A549 (cell line): ENCODE results near the gene HNF4A. TPM values are rescaled to one million over a fixed set of nuclear protein-coding genes. Genes with fewer than 3 reads are reported as not detected.

Experiments used
- ATAC-seq, 2 experiments: fragments of 200-7000 bp in 1 of 2; fragments of >200 bp in 1 of 2; cut with Nextera tagmentation in 1 of 2; cut with Tn5 transposase in 1 of 2; 3 replicates each; pipeline versions ENCODE4 v1.8.0 to v1.9.1; 2018 to 2020; ENCODE audit warnings: mild to moderate bottlenecking in 1 of 2, moderate library complexity in 1 of 2
- CTCF ChIA-PET: fragments of 300-600 bp; sonication (Branson Sonifier 250); formaldehyde crosslinking; extraction: SDS; loops from one replicate; lab custom pipeline; 2021; ENCODE audit warnings: antibody characterized with exemption, inconsistent platforms; lab: Yijun Ruan, JAX
- POLR2A ChIA-PET: fragments of 350-600 bp; formaldehyde crosslinking; extraction: SDS; loops from one replicate; lab custom pipeline; 2021; ENCODE audit warnings: antibody characterized with exemption, inconsistent platforms; lab: Yijun Ruan, JAX
- DNase-seq, 2 experiments: peaks; one replicate each; pipeline versions ENCODE4 v3.0.0 to v3.0.0-alpha.2; 2011 to 2016; ENCODE audit warnings: low read depth in 1 of 2, low spot score in 1 of 2
- FAIRE-seq: peaks from 2 replicates; lab custom pipeline; 2011; peaks lifted over from hg19 to GRCh38; lab: Jason Lieb, UNC
- H3K27ac ChIP-seq, 2 experiments: fragments of >200 bp; sonication (Bioruptor Twin); formaldehyde crosslinking; 3 replicates each; pipeline ENCODE4 v1.5.1; 2016 to 2017
- H3K4me1 ChIP-seq: fragments of >200 bp; sonication (Bioruptor Twin); formaldehyde crosslinking; 3 replicates; pipeline ENCODE4 v1.6.1; 2016
- H3K4me2 ChIP-seq: fragments of >200 bp; sonication (Bioruptor Twin); formaldehyde crosslinking; 3 replicates; pipeline ENCODE4 v1.6.1; 2016
- H3K4me3 ChIP-seq: fragments of >200 bp; sonication (Bioruptor Twin); formaldehyde crosslinking; 3 replicates; pipeline ENCODE4 v1.5.1; 2016
- H3K9me3 ChIP-seq: fragments of >200 bp; sonication (Bioruptor Twin); formaldehyde crosslinking; 3 replicates; pipeline ENCODE4 v1.6.1; 2016
- BHLHE40 ChIP-seq: IDR thresholded peaks from 2 replicates; pipeline ENCODE4 v1.6.1; 2012; ENCODE audit warnings: low read depth, low read length, inconsistent platforms
- CBX2 ChIP-seq: fragments of 200-600 bp; sonication (generic); IDR thresholded peaks from 2 replicates; pipeline ENCODE4 v1.6.1; 2016; ENCODE audit warnings: low read depth, mild to moderate bottlenecking, borderline replicate concordance
- CBX8 ChIP-seq: fragments of 200-600 bp; sonication (generic); IDR thresholded peaks from 2 replicates; pipeline ENCODE4 v1.6.1; 2016
- CEBPB ChIP-seq, 2 experiments: fragments of >200 bp in 1 of 2; sonication (Bioruptor Twin) in 1 of 2; formaldehyde crosslinking in 1 of 2; IDR thresholded peaks; 2 replicates each; pipeline ENCODE4 v1.6.1; 2012 to 2016
- EHMT2 ChIP-seq: fragments of 200-600 bp; sonication (generic); IDR thresholded peaks from 2 replicates; pipeline ENCODE4 v1.6.1; 2016; ENCODE audit warnings: antibody characterized with exemption, low read depth, mild to moderate bottlenecking, moderate library complexity
- EP300 ChIP-seq, 2 experiments: fragments of >200 bp; sonication (Bioruptor Twin); formaldehyde crosslinking; IDR thresholded peaks; 2 replicates in 1 of 2; 3 replicates in 1 of 2; pipeline ENCODE4 v1.6.1; 2016 to 2017
- ESRRA ChIP-seq: fragments of 150-350 bp; IDR thresholded peaks from 2 replicates; pipeline ENCODE4 v1.6.1; 2014; ENCODE audit warnings: mild to moderate bottlenecking, low read length, borderline replicate concordance
- FOSB ChIP-seq: fragments of 250-450 bp; sonication (Bioruptor Pico); IDR thresholded peaks from 2 replicates; pipeline ENCODE4 v1.5.0; 2020; ENCODE audit warnings: mild to moderate bottlenecking, moderate library complexity
- HDAC2 ChIP-seq: fragments of 200-600 bp; sonication (generic); IDR thresholded peaks from 2 replicates; pipeline ENCODE4 v1.6.1; 2016
- HES2 ChIP-seq: fragments of >200 bp; sonication (Bioruptor Twin); formaldehyde crosslinking; IDR thresholded peaks from 2 replicates; pipeline ENCODE4 v1.6.1; 2016
- HEYL ChIP-seq: fragments of 250-450 bp; sonication (Bioruptor Pico); IDR thresholded peaks from 2 replicates; pipeline ENCODE4 v1.8.0; 2021; ENCODE audit warnings: mild to moderate bottlenecking, moderate library complexity
- HOXB13 ChIP-seq: fragments of 250-450 bp; sonication (Bioruptor Pico); IDR thresholded peaks from 2 replicates; pipeline ENCODE4 v1.5.0; 2020; ENCODE audit warnings: low read depth, mild to moderate bottlenecking, moderate library complexity
- HOXB5 ChIP-seq: fragments of 250-450 bp; sonication (Bioruptor Pico); IDR thresholded peaks from 2 replicates; pipeline ENCODE4 v1.5.0; 2020; ENCODE audit warnings: mild to moderate bottlenecking, moderate library complexity
- JUN ChIP-seq, 2 experiments: fragments of >200 bp; sonication (Bioruptor Twin); formaldehyde crosslinking; IDR thresholded peaks; 2 replicates in 1 of 2; 3 replicates in 1 of 2; pipeline ENCODE4 v1.6.1; 2016 to 2017
- MAFK ChIP-seq: fragments of 450-650 bp; IDR thresholded peaks from 2 replicates; pipeline ENCODE4 v1.6.1; 2014; ENCODE audit not compliant: partially characterized antibody
- NFE2L2 ChIP-seq: fragments of 150-350 bp; conservative IDR thresholded peaks from 2 replicates; pipeline ENCODE4 v1.6.1; 2014; ENCODE audit warnings: low read length
- NPAS2 ChIP-seq: fragments of 250-450 bp; sonication (Bioruptor Pico); IDR thresholded peaks from 2 replicates; pipeline ENCODE4 v1.8.0; 2022; ENCODE audit warnings: mild to moderate bottlenecking, moderate library complexity, borderline replicate concordance
- NR3C1 ChIP-seq: fragments of >200 bp; sonication (Bioruptor Twin); formaldehyde crosslinking; IDR thresholded peaks from 3 replicates; pipeline ENCODE4 v1.6.1; 2017
- PBX3 ChIP-seq: IDR thresholded peaks from 2 replicates; pipeline ENCODE4 v1.6.1; 2012
- PHF8 ChIP-seq: fragments of 200-600 bp; sonication (generic); IDR thresholded peaks from 2 replicates; pipeline ENCODE4 v1.6.1; 2016; ENCODE audit warnings: low read depth, mild to moderate bottlenecking, antibody characterized with exemption, moderate library complexity, borderline replicate concordance
- RARB ChIP-seq: fragments of 250-450 bp; sonication (Bioruptor Pico); IDR thresholded peaks from 2 replicates; pipeline ENCODE4 v1.8.0; 2021; ENCODE audit warnings: mild to moderate bottlenecking, moderate library complexity
- REST ChIP-seq: fragments of 200-600 bp; sonication (generic); IDR thresholded peaks from 2 replicates; pipeline ENCODE4 v1.6.1; 2016; ENCODE audit warnings: antibody characterized with exemption, mild to moderate bottlenecking, moderate library complexity
- RFX5 ChIP-seq: fragments of 450-650 bp; IDR thresholded peaks from 2 replicates; pipeline ENCODE4 v1.7.1; 2014; ENCODE audit warnings: antibody characterized with exemption, mild to moderate bottlenecking, moderate library complexity
- RNF2 ChIP-seq: fragments of 200-600 bp; sonication (generic); IDR thresholded peaks from 2 replicates; pipeline ENCODE4 v1.6.1; 2016; ENCODE audit warnings: low read depth, mild to moderate bottlenecking, antibody characterized with exemption, moderate library complexity, borderline replicate concordance
- SMC3 ChIP-seq: fragments of >200 bp; sonication (Bioruptor Twin); formaldehyde crosslinking; IDR thresholded peaks from 3 replicates; pipeline ENCODE4 v1.6.1; 2018; ENCODE audit warnings: inconsistent platforms
- SREBF2 ChIP-seq: fragments of 450-650 bp; IDR thresholded peaks from 2 replicates; pipeline ENCODE4 v1.6.1; 2014; ENCODE audit warnings: mild to moderate bottlenecking, moderate library complexity
- ZFP36 ChIP-seq: fragments of 450-650 bp; IDR thresholded peaks from 2 replicates; pipeline ENCODE4 v1.6.1; 2014; ENCODE audit warnings: borderline replicate concordance; ENCODE audit not compliant: partially characterized antibody
- whole genome bisulfite sequencing: methylation state at CpG from one replicate; pipeline ENCODE4 v1.1.6; 2017; ENCODE audit errors: missing lambda C conversion rate; 5-methylcytosine and 5-hydroxymethylcytosine counted together
- polyA plus RNA-seq, 4 experiments: library from polyadenylated mRNA; depleted of rRNA in 3 of 4; stranded (reverse); fragments of >200 nt; fragmentation: RNase III in 1 of 4; extraction: RNeasy Plus Mini Kit Qiagen cat#74134 plus additional on column Dnase treatment in 1 of 4; gene quantifications; 2 replicates in 3 of 4; 3 replicates in 1 of 4; pipeline ENCODE4 v1.2.3, GENCODE V29; 2011 to 2017

The HNF4A gene
- polyA plus RNA-seq, 2 of the 4 experiments (the other 2 are of a cell fraction), result 20.0 to 26.2 TPM

GRCh38 chr20:44475694-44476560, 120.4 kb downstream of the HNF4A start, which contains the start of gene TTPAL (continued):
- TF ChIP-seq HDAC2, result peak; percentile 44; the same call in 1 of the 2 replicates
- TF ChIP-seq HES2, result no peak
- TF ChIP-seq PHF8, result peak; percentile 100
- TF ChIP-seq ESRRA, result no peak

- ChIA-PET CTCF (interaction anchor here (1.0 to 2.8 kb wide), 7 partner anchors 16 to 133 kb away, joined by 3 to 22 read pairs (median 5); no protein-coding TSS in a partner anchor), POLR2A (no interaction called here)
- 79% methylated on average over 3 of the region's 3 CpGs for WGBS
- Histone ChIP-seq H3K4me2 (peak overlapping the region; percentile 74), H3K9me3 (no peaks in the 10 kb centered on the region), H3K4me1 (peaks cover 12% of the 10 kb centered on the region; the same call in 2 of the 3 replicates), H3K27ac (no peak overlapping the region), H3K4me3 (peak overlapping the region; percentile 92; the same call in 1 of the 3 replicates)
- ATAC-seq (no peak), DNase-seq (no peak), FAIRE-seq (no peak)
- TF ChIP-seq NFE2L2, result no peak
- no peak for TF ChIP-seq SREBF2
- no peak for TF ChIP-seq CBX2
- TF ChIP-seq CBX8, result no peak
- no peak for TF ChIP-seq PBX3
- no peak for TF ChIP-seq JUN (IDR thresholded peaks at IDR 0.05)
- no peak for TF ChIP-seq BHLHE40
- TF ChIP-seq SMC3, result no peak
- TF ChIP-seq HOXB5 (CRISPR knock-in tag), result no peak
- no peak for TF ChIP-seq NR3C1
- no peak for TF ChIP-seq RFX5
- TF ChIP-seq NPAS2, result no peak
- TF ChIP-seq RARB (CRISPR knock-in tag), result no peak
- TF ChIP-seq REST, result no peak
- no peak for TF ChIP-seq FOSB (CRISPR knock-in tag)
- no peak for TF ChIP-seq HES2
- TF ChIP-seq ZFP36, result no peak
Observed at GRCh38 chr20:44477151-44477550, 121.7 kb downstream of the HNF4A start.

- peaks cover 12% of the 10 kb centered on the region; the same call in 2 of the 3 replicates for H3K4me1 ChIP-seq
- ATAC-seq, result no peak
- no peak for FAIRE-seq
- POLR2A ChIA-PET, result no interaction called here
- CTCF ChIA-PET, result interaction anchor here (1.0 to 1.3 kb wide), 3 partner anchors 18 to 132 kb away, joined by 3 to 5 read pairs (median 4); no protein-coding TSS in a partner anchor
- H3K27ac ChIP-seq, result no peak overlapping the region
- no peaks in the 10 kb centered on the region for H3K9me3 ChIP-seq
- DNase-seq, result no peak
- H3K4me2 ChIP-seq, result no peak overlapping the region
- WGBS, result 83% methylated on average over 6 of the region's 6 CpGs
- H3K4me3 ChIP-seq, result no peak overlapping the region
- no peak for TF ChIP-seq RFX5
- TF ChIP-seq EHMT2, result no peak
- no peak for TF ChIP-seq BHLHE40
- TF ChIP-seq RNF2, result no peak
- no peak for TF ChIP-seq HEYL
- TF ChIP-seq NR3C1, result no peak
- TF ChIP-seq FOSB (CRISPR knock-in tag), result no peak
- no peak for TF ChIP-seq MAFK
- TF ChIP-seq EP300 (IDR thresholded peaks at IDR 0.05), result no peak
- TF ChIP-seq RARB (CRISPR knock-in tag), result no peak
- no peak for TF ChIP-seq HOXB13 (CRISPR knock-in tag)
- TF ChIP-seq ZFP36, result no peak
- no peak for TF ChIP-seq CEBPB (IDR thresholded peaks at IDR 0.05)
Observed at GRCh38 chr20:44478206-44478605, 122.7 kb downstream of the HNF4A start.
